K562 (cell line): ENCODE data around the gene GATC. TPM values are rescaled to one million over a fixed set of nuclear protein-coding genes. Genes with fewer than 3 reads are reported as not detected.

Experiments
- ATAC-seq: fragments of 200-7000 bp; cut with Tn5 transposase; 3 replicates; pipeline ENCODE4 v1.9.1; 2020; ENCODE audit warnings: moderate library complexity
- BruUV-seq: library from RNA; stranded (reverse); fragments of 400-500 nt; replicated peaks from 2 replicates; lab custom pipeline; 2021; lab: Mats Ljungman, UMichigan
- CTCF ChIA-PET: fragments of 300-600 bp; formaldehyde crosslinking; extraction: SDS; loops from one replicate; lab custom pipeline; 2021; ENCODE audit warnings: low intra/inter-chr PET ratio; lab: Yijun Ruan, JAX
- POLR2A ChIA-PET: fragments of 300-600, 350-650 bp; sonication (Branson Sonifier 250); formaldehyde crosslinking; extraction: SDS; loops from one replicate; lab custom pipeline; 2021; ENCODE audit warnings: antibody characterized with exemption, inconsistent platforms; lab: Yijun Ruan, JAX
- DNase-seq, 4 experiments: peaks; one replicate each; pipeline versions ENCODE4 v3.0.0 to v3.0.0-alpha.2; 2011 to 2018; ENCODE audit warnings: low spot score in 3 of 4, mixed read lengths in 3 of 4; ENCODE audit errors: extremely low read depth in 1 of 4
- FAIRE-seq: peaks from 2 replicates; lab custom pipeline; 2011; peaks lifted over from hg19 to GRCh38; lab: Jason Lieb, UNC
- H2AFZ ChIP-seq: 2 replicates; pipeline ENCODE4 v1.6.0; 2011; ENCODE audit warnings: low read depth, low read length, control low read depth, inconsistent platforms
- H3K27ac ChIP-seq: fragments of 200-600 bp; 3 replicates; pipeline ENCODE4 v1.8.0; 2011; ENCODE audit warnings: low read depth, mild to moderate bottlenecking, control low read depth, inconsistent platforms, low read length, moderate library complexity, mixed read lengths; ENCODE audit errors: extremely low read depth
- H3K27me3 ChIP-seq, 2 experiments: fragments of 300-600 bp in 1 of 2; 2 replicates in 1 of 2; 3 replicates in 1 of 2; pipeline versions ENCODE4 v1.6.0 to v1.8.0; 2011; ENCODE audit warnings: inconsistent platforms in 2 of 2, low read length in 2 of 2, mild to moderate bottlenecking in 1 of 2, mixed read lengths in 1 of 2, moderate library complexity in 1 of 2; ENCODE audit not compliant: control insufficient read depth in 2 of 2, insufficient read depth in 2 of 2
- H3K36me3 ChIP-seq: fragments of 300-600 bp; 3 replicates; pipeline ENCODE4 v1.8.0; 2011; ENCODE audit warnings: mild to moderate bottlenecking, low read length, inconsistent platforms; ENCODE audit not compliant: control insufficient read depth, insufficient read depth
- H3K4me1 ChIP-seq, 2 experiments: fragments of 200-600 bp in 1 of 2; replicated peaks in 1 of 2; 2 replicates in 1 of 2; 3 replicates in 1 of 2; pipeline versions ENCODE4 v1.5.1 to v1.8.0; 2011; ENCODE audit warnings: inconsistent platforms in 2 of 2, low read length in 2 of 2, mild to moderate bottlenecking in 1 of 2, mixed read lengths in 1 of 2, moderate library complexity in 1 of 2; ENCODE audit not compliant: control insufficient read depth in 2 of 2, insufficient read depth in 2 of 2
- H3K4me2 ChIP-seq: 2 replicates; pipeline ENCODE4 v1.6.1; 2011; ENCODE audit warnings: low read length, control low read depth, inconsistent platforms, mixed read lengths; ENCODE audit not compliant: insufficient read depth
- H3K4me3 ChIP-seq: fragments of 200-600 bp; sonication (generic), shearing (Covaris generic); 2 replicates; pipeline ENCODE4 v1.5.1; 2016; ENCODE audit warnings: control low read depth, inconsistent platforms
- H3K79me2 ChIP-seq: fragments of 200-600 bp; 3 replicates; pipeline ENCODE4 v1.8.0; 2011; ENCODE audit warnings: low read length, inconsistent platforms; ENCODE audit not compliant: control insufficient read depth, insufficient read depth
- H3K9ac ChIP-seq, 2 experiments: 2 replicates each; pipeline versions ENCODE4 v1.6.0 to v1.6.1; 2011; ENCODE audit warnings: low read depth in 2 of 2, low read length in 2 of 2, control low read depth in 1 of 2, inconsistent platforms in 1 of 2, mild to moderate bottlenecking in 1 of 2, mixed read lengths in 1 of 2; ENCODE audit not compliant: insufficient read depth in 1 of 2
- H3K9me1 ChIP-seq: one replicate; pipeline ENCODE4 v1.6.0; 2011; ENCODE audit warnings: inconsistent platforms, mild to moderate bottlenecking, low read length, moderate library complexity; ENCODE audit not compliant: control insufficient read depth, insufficient read depth
- H3K9me3 ChIP-seq: replicated peaks from 2 replicates; pipeline ENCODE4 v1.5.1; 2011; ENCODE audit warnings: low read depth, low read length, inconsistent platforms; ENCODE audit not compliant: control insufficient read depth, insufficient read depth
- H4K20me1 ChIP-seq: replicated peaks from 2 replicates; pipeline ENCODE4 v1.6.1; 2011; ENCODE audit warnings: low read length, inconsistent platforms, mixed read lengths; ENCODE audit not compliant: control insufficient read depth, insufficient read depth
- BCOR ChIP-seq: fragments of 450-650 bp; IDR thresholded peaks from 2 replicates; pipeline ENCODE4 v1.6.1; 2016
- CEBPG ChIP-seq, 3 experiments: fragments of 200-800 bp in 1 of 3; sonication (Bioruptor generic) in 1 of 3; sonication (generic) in 1 of 3; formaldehyde crosslinking in 1 of 3; IDR thresholded peaks in 2 of 3; conservative IDR thresholded peaks in 1 of 3; 2 replicates each; pipeline versions ENCODE4 v1.6.1 to v1.8.0; 2016 to 2022; ENCODE audit warnings: missing compliant biosample characterization in 2 of 3, missing genetic modification characterization in 2 of 3, mild to moderate bottlenecking in 1 of 3, missing genetic modification reagents in 1 of 3
- ELF4 ChIP-seq: fragments of 450-650 bp; formaldehyde crosslinking; IDR thresholded peaks from 2 replicates; pipeline ENCODE4 v1.4.0; 2022; ENCODE audit warnings: missing genetic modification characterization
- HBP1 ChIP-seq: fragments of 450-650 bp; formaldehyde crosslinking; IDR thresholded peaks from 2 replicates; pipeline ENCODE4 v1.4.0; 2022; ENCODE audit warnings: missing genetic modification characterization
- KDM1A ChIP-seq, 2 experiments: fragments of 450-650 bp; IDR thresholded peaks; 2 replicates each; pipeline ENCODE4 v1.6.1; 2016; ENCODE audit warnings: mild to moderate bottlenecking in 2 of 2
- RBM25 ChIP-seq: fragments of 200-400 bp; formaldehyde crosslinking; IDR thresholded peaks from 2 replicates; pipeline ENCODE4 v1.6.1; 2018; ENCODE audit warnings: low read length, low read depth, moderate library complexity; ENCODE audit not compliant: severe bottlenecking
- SIN3A ChIP-seq, 2 experiments: fragments of 150-350 bp in 1 of 2; IDR thresholded peaks; 2 replicates each; pipeline ENCODE4 v1.6.1; 2011 to 2016; ENCODE audit warnings: borderline replicate concordance in 2 of 2, low read depth in 2 of 2, low read length in 2 of 2, mild to moderate bottlenecking in 2 of 2, moderate library complexity in 2 of 2; ENCODE audit not compliant: control insufficient read depth in 1 of 2
- YBX1 ChIP-seq: fragments of 450-650 bp; IDR thresholded peaks from 2 replicates; pipeline ENCODE4 v1.7.1; 2016; ENCODE audit warnings: mild to moderate bottlenecking
- ZBTB1 ChIP-seq: sonication (generic); formaldehyde crosslinking; IDR thresholded peaks from 2 replicates; pipeline ENCODE4 v1.8.1; 2023; ENCODE audit warnings: missing genetic modification reagents, low read depth, mild to moderate bottlenecking, borderline replicate concordance
- ZNF444 ChIP-seq: fragments of 250-450 bp; sonication (Bioruptor Pico); IDR thresholded peaks from 2 replicates; pipeline ENCODE4 v1.4.0; 2020; ENCODE audit warnings: mild to moderate bottlenecking, moderate library complexity
- WGBS: fragments of 100-300 bp; shearing (Covaris generic); methylation state at CpG from one replicate; pipeline ENCODE4 v1.1.6; 2016; ENCODE audit warnings: low coverage, mixed read lengths; ENCODE audit not compliant: insufficient coverage; ENCODE audit errors: missing lambda C conversion rate; 5-methylcytosine and 5-hydroxymethylcytosine counted together
- in situ Hi-C: fragments of 300-500 bp; cut with MboI; formaldehyde crosslinking; loops from 4 replicates; pipeline ENCODE4 v1.15.0; 2018; ENCODE audit warnings: inconsistent platforms, mixed read lengths
- intact Hi-C: fragments of 100-400 bp; cut with micrococcal nuclease; formaldehyde crosslinking; loops from 2 replicates; pipeline ENCODE4 v1.14.2; 2022
- polyA plus RNA-seq, 8 experiments: library from polyadenylated mRNA; depleted of rRNA in 4 of 8; stranded (reverse) in 5 of 8; unstranded in 3 of 8; fragments of >200 nt; fragmentation: Nextera tagmentation in 2 of 8; fragmentation: Illumina TruSeq in 1 of 8; extraction: Ambion mirVana in 2 of 8; extraction: Trizol in 1 of 8; gene quantifications; 2 replicates each; pipeline versions ENCODE4 v1.2.1 to v1.2.3, GENCODE V29; 2011 to 2014; ENCODE audit warnings: inconsistent platforms in 1 of 8, missing spikeins in 1 of 8
- total RNA-seq, 7 experiments: library from RNA; depleted of rRNA in 6 of 7; stranded (reverse); fragments of >200 nt in 6 of 7; fragmentation: Illumina TruSeq in 2 of 7; extraction: Trizol in 2 of 7; gene quantifications; 2 replicates each; pipeline versions ENCODE4 v1.2.1 to v1.2.3, GENCODE V29; 2011 to 2021; ENCODE audit warnings: low replicate concordance in 1 of 7

The GATC gene
- total and polyA plus RNA-seq, 9 of the 15 experiments (the other 6 are each of a cell fraction or from before 2014, with no cell fraction given), result 5.8 to 52.6 (median 28.2) TPM

DNA sequence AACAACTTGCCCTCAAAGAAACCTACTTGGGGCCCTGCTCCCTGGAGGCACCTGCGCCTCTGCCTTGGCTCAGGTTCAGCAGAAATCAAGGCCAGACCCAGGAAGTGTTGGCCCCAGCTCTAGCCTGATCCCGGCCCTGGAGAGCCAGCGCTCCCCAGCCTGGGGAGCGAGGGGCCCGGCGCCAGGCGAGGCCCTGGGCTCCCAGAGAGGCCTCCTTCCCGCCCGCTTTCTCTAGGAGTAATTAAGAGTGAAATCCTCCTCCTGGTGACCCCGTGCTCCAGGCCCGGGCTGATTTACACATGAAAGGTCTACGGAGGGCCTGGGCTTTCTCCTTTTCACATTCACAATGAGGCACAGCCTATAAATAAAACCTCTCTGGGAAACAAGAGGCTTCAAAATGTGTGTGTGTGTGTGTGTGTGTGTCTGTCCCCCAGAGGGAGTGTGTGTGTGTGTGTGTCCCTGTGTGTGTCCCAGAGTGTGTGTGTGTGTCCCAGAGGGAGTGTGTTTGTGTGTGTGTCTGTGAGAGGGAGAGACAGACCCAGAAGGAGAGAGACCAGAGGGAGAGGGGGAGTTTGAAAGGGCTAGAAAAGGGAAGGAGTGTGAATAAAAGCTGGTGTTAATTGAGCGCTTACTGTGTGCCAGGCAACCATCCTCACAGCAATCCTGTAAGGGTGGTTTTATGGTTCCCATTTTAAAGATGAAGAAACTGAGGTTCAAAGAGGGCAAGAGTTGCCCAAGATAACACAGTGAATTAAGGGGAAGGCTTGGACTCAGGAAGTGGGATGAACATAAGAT, 32.1 kb upstream of the GATC start:
- no peaks in the 10 kb centered on the region for H3K79me2 ChIP-seq
- no peaks in the 10 kb centered on the region for H4K20me1 ChIP-seq
- FAIRE-seq (peak; percentile 11), ATAC-seq (peak; percentile 39), DNase-seq (peak in 1 of 4 experiments; percentile 8)
- BruUV-seq, result no TSS peak
- ChIA-PET CTCF (no interaction called here), POLR2A (interaction anchor here (0.6 kb wide), 1 partner anchor 12 kb away, joined by 3 read pairs; no protein-coding TSS in a partner anchor)
- intact Hi-C loops, result no loop called here
- no peak overlapping the region for H3K27ac ChIP-seq
- in situ Hi-C loops, result no loop called here
- H3K9ac ChIP-seq, result no peak overlapping the region
- peaks cover 0 to 4% of the 10 kb centered on the region in 2 experiments; a peak in 2 of 5 replicates for H3K4me1 ChIP-seq
- no peaks in the 10 kb centered on the region for H3K9me1 ChIP-seq
- WGBS, result 35% methylated on average over 13 of the region's 13 CpGs
- H2AFZ ChIP-seq, result peak overlapping the region; percentile 16; the same call in 1 of the 2 replicates
- H3K4me2 ChIP-seq, result no peak overlapping the region
- H3K4me3 ChIP-seq, result no peak overlapping the region
- TF ChIP-seq KDM1A (IDR thresholded peaks at IDR 0.05) (0 out of 4 replicates have a peak, but pooled peaks have one; percentile 8 to 13), ZNF444 (CRISPR knock-in tag) (no peak), ZBTB1 (CRISPR knock-in tag) (no peak), HBP1 (CRISPR knock-in tag) (0 out of 2 replicates have a peak, but pooled peaks have one; percentile 19), BCOR (peak; percentile 69), CEBPG (CRISPR knock-in tag; IDR thresholded peaks at IDR 0.05) (no peak), CEBPG (tag; conservative IDR thresholded peaks at IDR 0.05 in 1 of 2, IDR thresholded peaks at IDR 0.05 in 1 of 2) (no peak), SIN3A (IDR thresholded peaks at IDR 0.05; ENCODE audit: borderline replicate concordance in 2 of 2, control insufficient read depth in 1 of 2, low read depth in 2 of 2, low read length in 2 of 2) (no peak), ELF4 (no peak), YBX1 (no peak), RBM25 (peak; percentile 52)
- no peaks in the 10 kb centered on the region for H3K36me3 ChIP-seq
- H3K9me3 ChIP-seq, result no peaks in the 10 kb centered on the region
- H3K27me3 ChIP-seq, result peaks cover 7 to 12% of the 10 kb centered on the region in 2 experiments; a peak in 4 of 5 replicates
